ENCODE results near the gene PCSK6.

The PCSK6 gene

DNA sequence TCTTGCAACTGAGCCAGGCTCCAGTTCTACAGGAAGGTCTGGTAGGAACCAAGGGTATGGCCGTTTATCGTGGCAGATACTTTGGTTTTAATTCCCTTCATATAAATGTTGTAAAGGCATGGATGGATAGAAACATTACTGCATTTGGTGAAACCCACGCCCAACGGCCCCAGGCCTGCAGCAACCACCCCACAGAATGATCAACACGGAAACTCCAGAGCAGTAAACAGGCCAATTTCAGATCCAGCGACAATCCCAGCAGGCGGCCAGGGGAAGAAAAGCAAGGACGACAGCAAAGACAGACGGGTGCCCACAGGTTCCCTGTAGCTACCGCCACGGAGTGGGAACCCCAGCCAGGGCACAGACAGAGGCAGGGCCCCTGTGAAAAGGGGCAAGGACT, 32.6 kb upstream of the PCSK6 start:
- Histone ChIP-seq H3K27me3 (replicated peaks; ENCODE audit: control insufficient read depth, insufficient read depth, low read length) (no peaks in the 10 kb centered on the region; the same call in none of the 2 replicates), H3K4me3 (replicated peaks; ENCODE audit: low read depth, low read length) (no peak overlapping the region), H3K36me3 (ENCODE audit: control insufficient read depth, insufficient read depth, low read length) (no peaks in the 10 kb centered on the region)
- no peak for DNase-seq (ENCODE audit: extremely low read depth, insufficient read length)
- TF ChIP-seq, protein P1, sequence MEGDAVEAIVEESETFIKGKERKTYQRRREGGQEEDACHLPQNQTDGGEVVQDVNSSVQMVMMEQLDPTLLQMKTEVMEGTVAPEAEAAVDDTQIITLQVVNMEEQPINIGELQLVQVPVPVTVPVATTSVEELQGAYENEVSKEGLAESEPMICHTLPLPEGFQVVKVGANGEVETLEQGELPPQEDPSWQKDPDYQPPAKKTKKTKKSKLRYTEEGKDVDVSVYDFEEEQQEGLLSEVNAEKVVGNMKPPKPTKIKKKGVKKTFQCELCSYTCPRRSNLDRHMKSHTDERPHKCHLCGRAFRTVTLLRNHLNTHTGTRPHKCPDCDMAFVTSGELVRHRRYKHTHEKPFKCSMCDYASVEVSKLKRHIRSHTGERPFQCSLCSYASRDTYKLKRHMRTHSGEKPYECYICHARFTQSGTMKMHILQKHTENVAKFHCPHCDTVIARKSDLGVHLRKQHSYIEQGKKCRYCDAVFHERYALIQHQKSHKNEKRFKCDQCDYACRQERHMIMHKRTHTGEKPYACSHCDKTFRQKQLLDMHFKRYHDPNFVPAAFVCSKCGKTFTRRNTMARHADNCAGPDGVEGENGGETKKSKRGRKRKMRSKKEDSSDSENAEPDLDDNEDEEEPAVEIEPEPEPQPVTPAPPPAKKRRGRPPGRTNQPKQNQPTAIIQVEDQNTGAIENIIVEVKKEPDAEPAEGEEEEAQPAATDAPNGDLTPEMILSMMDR (IDR thresholded peaks at IDR 0.05; ENCODE audit: insufficient read depth, low read length, poor library complexity, severe bottlenecking): no peak

DNA sequence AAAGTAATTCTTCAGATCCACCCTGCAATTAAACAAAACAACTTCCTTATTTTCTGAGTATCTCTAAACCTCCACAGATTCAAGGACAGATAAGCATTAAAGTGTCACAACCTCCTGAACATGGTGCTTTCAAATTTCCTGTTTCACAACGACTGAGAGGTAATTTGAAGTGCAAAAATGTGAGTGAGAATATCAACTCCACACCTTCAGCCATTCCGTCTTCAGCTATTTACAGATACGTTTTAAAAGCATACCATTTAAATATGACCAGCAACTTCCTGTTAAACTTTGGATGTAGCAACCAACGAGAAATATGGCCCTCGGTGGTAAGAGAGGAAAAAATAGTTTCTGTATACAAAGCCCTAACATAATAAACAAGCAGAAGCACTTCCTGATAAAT, 32.1 kb upstream of the PCSK6 start:
- Histone ChIP-seq H3K4me3 (replicated peaks; ENCODE audit: low read depth, low read length) (no peak overlapping the region), H3K27me3 (replicated peaks; ENCODE audit: control insufficient read depth, insufficient read depth, low read length) (no peaks in the 10 kb centered on the region; the same call in none of the 2 replicates), H3K36me3 (ENCODE audit: control insufficient read depth, insufficient read depth, low read length) (no peaks in the 10 kb centered on the region)
- DNase-seq (ENCODE audit: extremely low read depth, insufficient read length): no peak
- TF ChIP-seq, protein P1 (IDR thresholded peaks at IDR 0.05; ENCODE audit: insufficient read depth, low read length, poor library complexity, severe bottlenecking): no peak

DNA sequence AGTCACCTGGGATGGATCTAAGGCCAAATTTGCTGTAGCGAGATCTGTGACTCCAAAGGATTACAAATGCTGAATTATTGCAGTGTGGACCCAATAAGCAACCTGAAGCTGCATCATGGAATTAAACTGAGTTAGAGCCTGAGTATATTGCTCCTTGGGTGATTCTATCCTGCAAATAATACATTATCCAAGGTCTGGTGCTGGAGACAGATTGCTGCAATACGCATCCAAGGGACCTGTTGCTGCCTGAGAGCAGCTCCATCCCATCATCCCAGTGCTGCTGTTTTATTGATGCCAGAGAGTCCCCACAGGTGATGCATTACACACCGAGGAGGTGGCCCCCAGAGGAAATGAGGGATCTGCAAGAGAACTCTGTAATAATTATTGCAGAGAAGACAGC, 31.6 kb upstream of the PCSK6 start:
- H3K27me3 ChIP-seq (replicated peaks; ENCODE audit: control insufficient read depth, insufficient read depth, low read length): no peaks in the 10 kb centered on the region; the same call in none of the 2 replicates
- no peak overlapping the region for H3K4me3 ChIP-seq (replicated peaks; ENCODE audit: low read depth, low read length)
- H3K36me3 ChIP-seq (ENCODE audit: control insufficient read depth, insufficient read depth, low read length): no peaks in the 10 kb centered on the region
- TF ChIP-seq, protein P1 (IDR thresholded peaks at IDR 0.05; ENCODE audit: insufficient read depth, low read length, poor library complexity, severe bottlenecking): no peak
- no peak for DNase-seq (ENCODE audit: extremely low read depth, insufficient read length)

DNA sequence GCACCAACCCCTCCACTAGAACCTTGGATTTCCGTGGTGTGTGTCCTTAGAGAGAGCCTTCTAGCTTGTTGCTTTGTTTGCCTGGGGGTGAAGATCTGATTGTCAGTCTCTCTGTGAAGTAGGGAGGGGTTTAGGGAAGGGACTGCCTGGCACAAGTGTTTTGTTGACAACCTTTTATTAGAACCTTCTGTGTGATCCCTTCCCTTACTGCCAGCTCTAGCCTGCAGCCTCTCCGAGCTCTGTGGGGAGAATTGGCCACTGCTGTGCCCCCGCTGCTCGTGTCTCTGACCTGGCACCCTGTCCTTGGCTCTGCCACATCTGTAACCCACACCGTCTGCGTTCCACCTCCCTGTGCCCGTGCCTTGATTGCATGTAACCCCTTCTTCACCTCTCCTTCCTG, 30.9 kb upstream of the PCSK6 start:
- no peaks in the 10 kb centered on the region for H3K36me3 ChIP-seq (ENCODE audit: control insufficient read depth, insufficient read depth, low read length)
- no peak for DNase-seq (ENCODE audit: extremely low read depth, insufficient read length)

DNA sequence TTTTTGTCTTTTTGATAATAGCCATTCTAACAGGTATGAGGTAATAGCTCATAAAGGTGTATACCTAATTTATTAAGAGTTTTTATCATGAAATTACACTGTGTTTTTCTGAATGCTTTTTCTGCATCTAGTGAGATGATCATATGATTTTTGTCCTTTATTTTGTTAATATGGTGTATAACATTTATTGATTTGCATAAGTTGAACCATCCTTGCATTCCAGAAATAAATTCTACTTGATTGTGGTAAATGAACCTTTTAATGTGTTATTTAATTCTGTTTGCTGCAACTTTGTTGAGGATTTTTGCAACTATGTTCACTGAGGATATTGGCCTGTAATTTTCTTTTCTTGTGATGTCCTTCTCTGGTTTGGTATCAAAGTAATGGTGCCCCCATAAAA, 28.0 kb upstream of the PCSK6 start:
- no peak for DNase-seq (ENCODE audit: extremely low read depth, insufficient read length)
- no peaks in the 10 kb centered on the region for H3K27me3 ChIP-seq (replicated peaks; ENCODE audit: control insufficient read depth, insufficient read depth, low read length)
- TF ChIP-seq, protein P1 (IDR thresholded peaks at IDR 0.05; ENCODE audit: insufficient read depth, low read length, poor library complexity, severe bottlenecking): no peak

More for the DNA sequence above, 30.9 kb upstream of the PCSK6 start:
- H3K27me3 ChIP-seq (replicated peaks; ENCODE audit: control insufficient read depth, insufficient read depth, low read length): no peaks in the 10 kb centered on the region; the same call in 1 of the 2 replicates
- no peak overlapping the region for H3K4me3 ChIP-seq (replicated peaks; ENCODE audit: low read depth, low read length)
- TF ChIP-seq, protein P1 (IDR thresholded peaks at IDR 0.05; ENCODE audit: insufficient read depth, low read length, poor library complexity, severe bottlenecking): no peak

DNA sequence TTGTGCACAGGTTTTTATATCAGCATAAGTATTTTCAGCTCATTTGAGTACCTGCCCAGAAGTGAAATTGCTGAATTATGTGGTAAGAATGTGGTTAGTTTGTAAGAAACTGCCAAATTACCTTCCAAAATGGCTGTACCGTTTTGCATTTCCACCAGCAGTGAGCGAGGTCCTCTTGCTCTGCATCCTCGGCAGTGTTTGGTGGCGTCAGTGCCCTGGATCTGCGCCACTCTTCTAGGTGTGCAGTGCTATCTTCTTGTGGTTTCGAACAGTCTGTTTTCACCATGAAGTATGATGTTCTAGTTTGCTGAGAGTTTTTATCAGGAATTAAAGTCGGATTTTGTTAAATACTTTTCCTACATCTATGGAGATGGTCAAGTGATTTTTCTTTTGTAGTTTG, 24.8 kb upstream of the PCSK6 start:
- TF ChIP-seq, protein P1 (IDR thresholded peaks at IDR 0.05; ENCODE audit: insufficient read depth, low read length, poor library complexity, severe bottlenecking): no peak
- no peaks in the 10 kb centered on the region for H3K27me3 ChIP-seq (replicated peaks; ENCODE audit: control insufficient read depth, insufficient read depth, low read length)
- no peaks in the 10 kb centered on the region for H3K36me3 ChIP-seq (ENCODE audit: control insufficient read depth, insufficient read depth, low read length)
- DNase-seq (ENCODE audit: extremely low read depth, insufficient read length): no peak
- H3K4me3 ChIP-seq (replicated peaks; ENCODE audit: low read depth, low read length): no peak overlapping the region

More for the DNA sequence above, 28.0 kb upstream of the PCSK6 start:
- Histone ChIP-seq H3K4me3 (replicated peaks; ENCODE audit: low read depth, low read length) (no peak overlapping the region), H3K36me3 (ENCODE audit: control insufficient read depth, insufficient read depth, low read length) (no peaks in the 10 kb centered on the region)

Measured in GM06990 (cell line).